Activated T-helper 1 cell treated with anti-CD3 and anti-CD28 coated beads, Interleukin-12 subunit alpha, Interleukin-12 subunit beta, Interleukin-2, Interleukin-4 antibody, amounts not matched to agents 30 ng/mL and 10 ng/mL and 1 ng/mL, durations not matched to agents 14 hours and 24 hours and 36 hours (primary cell): ENCODE results near the gene MAIP1. TPM values are rescaled to one million over a fixed set of nuclear protein-coding genes. Genes with fewer than 3 reads are reported as not detected.

Experiments used
- DNase-seq: peaks from one replicate; pipeline ENCODE4 v3.0.0; 2021; ENCODE audit warnings: low spot score
- H3K27ac Mint-ChIP-seq: one replicate; pipeline ENCODE4 v1.8.0; 2021; ENCODE audit warnings: mild to moderate bottlenecking, mixed read lengths
- H3K27me3 Mint-ChIP-seq: one replicate; pipeline ENCODE4 v1.8.0; 2022; ENCODE audit warnings: mild to moderate bottlenecking, moderate library complexity, mixed read lengths; ENCODE audit not compliant: insufficient read depth
- H3K36me3 Mint-ChIP-seq: one replicate; pipeline ENCODE4 v1.8.0; 2021; ENCODE audit warnings: low read depth, mixed read lengths
- H3K4me1 Mint-ChIP-seq: one replicate; pipeline ENCODE4 v1.8.0; 2021; ENCODE audit warnings: low read depth, mixed read lengths
- H3K4me3 Mint-ChIP-seq: one replicate; pipeline ENCODE4 v1.8.0; 2021; ENCODE audit warnings: mild to moderate bottlenecking, moderate library complexity, mixed read lengths
- H3K9me3 Mint-ChIP-seq: one replicate; pipeline ENCODE4 v1.8.0; 2021; ENCODE audit warnings: mixed read lengths
- intact Hi-C: fragments of 100-400 bp; cut with micrococcal nuclease; formaldehyde crosslinking; loops from one replicate; pipeline ENCODE4 v1.15.1; 2024
- total RNA-seq: library from RNA; stranded (reverse); gene quantifications from 2 replicates; pipeline ENCODE4 v1.2.3, GENCODE V29; 2022

The MAIP1 gene
- total RNA-seq, 1 donor from 2014 or later, result 24.7 TPM

- DNase-seq, result no peak
- Mint-ChIP-seq H3K9me3 (no peaks in the 10 kb centered on the region), H3K4me1 (no peaks in the 10 kb centered on the region), H3K4me3 (no peak overlapping the region), H3K27me3 (peaks cover 8% of the 10 kb centered on the region), H3K27ac (no peak overlapping the region), H3K36me3 (no peaks in the 10 kb centered on the region)
- intact Hi-C loops, result no loop called here
Observed at GRCh38 chr2:200000444-200001163, 45.2 kb downstream of the MAIP1 start.

- no peak overlapping the region for H3K27ac Mint-ChIP-seq
- DNase-seq, result no peak
- no peaks in the 10 kb centered on the region for H3K9me3 Mint-ChIP-seq
- peaks cover 11% of the 10 kb centered on the region for H3K27me3 Mint-ChIP-seq
- no peaks in the 10 kb centered on the region for H3K36me3 Mint-ChIP-seq
- H3K4me3 Mint-ChIP-seq, result no peak overlapping the region
- H3K4me1 Mint-ChIP-seq, result no peaks in the 10 kb centered on the region
- intact Hi-C loops, result no loop called here
Observed at GRCh38 chr2:200003444-200003843, 48.1 kb downstream of the MAIP1 start.

- Mint-ChIP-seq H3K9me3 (no peaks in the 10 kb centered on the region), H3K4me1 (no peaks in the 10 kb centered on the region), H3K27me3 (peaks cover 11% of the 10 kb centered on the region), H3K36me3 (no peaks in the 10 kb centered on the region), H3K27ac (no peak overlapping the region), H3K4me3 (no peak overlapping the region)
- no peak for DNase-seq
- intact Hi-C loops, result no loop called here
Observed at GRCh38 chr2:200005675-200006074, 50.3 kb downstream of the MAIP1 start.

GRCh38 chr2:200007306-200007705, 51.9 kb downstream of the MAIP1 start:
- Mint-ChIP-seq H3K27ac (no peak overlapping the region), H3K9me3 (no peaks in the 10 kb centered on the region), H3K36me3 (no peaks in the 10 kb centered on the region), H3K27me3 (peaks cover 14% of the 10 kb centered on the region), H3K4me1 (no peaks in the 10 kb centered on the region), H3K4me3 (no peak overlapping the region)
- intact Hi-C loops, result no loop called here
- DNase-seq, result no peak

GRCh38 chr2:200012401-200012800, 57.0 kb downstream of the MAIP1 start:
- Mint-ChIP-seq H3K4me1 (no peaks in the 10 kb centered on the region), H3K27ac (no peak overlapping the region), H3K27me3 (peaks cover 12% of the 10 kb centered on the region), H3K36me3 (no peaks in the 10 kb centered on the region), H3K9me3 (no peaks in the 10 kb centered on the region), H3K4me3 (no peak overlapping the region)
- no peak for DNase-seq
- intact Hi-C loops, result no loop called here

Other genes starting within 250 kb of the MAIP1 start
- 1.7 and 2.1 TPM in 2 replicates for gene FTCDNL1, start 104.4 kb upstream of the MAIP1 start, total RNA-seq
- 16.6 and 18.0 TPM in 2 replicates for gene C2orf69, start 44.3 kb upstream of the MAIP1 start, total RNA-seq
- 11.7 and 13.9 TPM in 2 replicates for gene TYW5, start 91 bp upstream of the MAIP1 start, total RNA-seq